Endothelial cell of umbilical vein (primary cell): ENCODE data around the gene PTPRK. TPM values are rescaled to one million over a fixed set of nuclear protein-coding genes. Genes with fewer than 3 reads are reported as not detected.

Experiments used
- BruUV-seq: library from RNA; stranded (reverse); fragments of 400-500 nt; replicated peaks from 2 replicates; lab custom pipeline; 2021; lab: Mats Ljungman, UMichigan
- CTCF ChIA-PET: fragments of 300-600, 350-600 bp; sonication (Branson Sonifier 250); formaldehyde crosslinking; loops from one replicate; lab custom pipeline; 2021; ENCODE audit warnings: antibody characterized with exemption, inconsistent platforms; lab: Charles Lee
- POLR2A ChIA-PET: fragments of 300-600, 350-600 bp; sonication (Branson Sonifier 250); formaldehyde crosslinking; loops from one replicate; lab custom pipeline; 2021; ENCODE audit warnings: antibody characterized with exemption, inconsistent platforms; lab: Charles Lee
- DNase-seq: peaks from one replicate; pipeline ENCODE4 v3.0.0-alpha.2; 2011; ENCODE audit warnings: low read depth, low spot score
- FAIRE-seq: peaks from 2 replicates; lab custom pipeline; 2011; peaks lifted over from hg19 to GRCh38; lab: Jason Lieb, UNC
- H2AFZ ChIP-seq: 2 replicates; pipeline ENCODE4 v1.6.0; 2012; ENCODE audit warnings: low read depth, low read length, control low read depth, inconsistent platforms
- H3K27ac ChIP-seq: 2 replicates; pipeline ENCODE4 v1.5.1; 2011; ENCODE audit warnings: low read depth, mild to moderate bottlenecking, control low read depth, low read length, moderate library complexity; ENCODE audit not compliant: insufficient read depth
- H3K27me3 ChIP-seq, 2 experiments: 2 replicates each; pipeline versions ENCODE4 v1.6.0 to v1.6.1; 2011; ENCODE audit warnings: low read length in 2 of 2, mixed read lengths in 1 of 2; ENCODE audit not compliant: control insufficient read depth in 2 of 2, insufficient read depth in 2 of 2
- H3K36me3 ChIP-seq, 2 experiments: 2 replicates in 1 of 2; 3 replicates in 1 of 2; pipeline ENCODE4 v1.5.1; 2011; ENCODE audit warnings: low read length in 2 of 2, mild to moderate bottlenecking in 1 of 2, moderate library complexity in 1 of 2; ENCODE audit not compliant: control insufficient read depth in 2 of 2, insufficient read depth in 2 of 2; ENCODE audit errors: extremely low read depth in 1 of 2
- H3K4me1 ChIP-seq: 3 replicates; pipeline ENCODE4 v1.5.1; 2011; ENCODE audit warnings: mild to moderate bottlenecking, low read length; ENCODE audit not compliant: control insufficient read depth, insufficient read depth; ENCODE audit errors: extremely low read depth
- H3K4me2 ChIP-seq: 2 replicates; pipeline ENCODE4 v1.6.1; 2011; ENCODE audit warnings: low read length, control low read depth, mixed read lengths; ENCODE audit not compliant: insufficient read depth
- H3K4me3 ChIP-seq, 3 experiments: fragments of 200-600 bp in 1 of 3; sonication (generic), shearing (Covaris generic) in 1 of 3; replicated peaks in 1 of 3; 2 replicates each; pipeline ENCODE4 v1.5.1; 2011 to 2016; ENCODE audit warnings: control low read depth in 3 of 3, low read length in 3 of 3, mild to moderate bottlenecking in 2 of 3, inconsistent platforms in 1 of 3, low read depth in 1 of 3, moderate library complexity in 1 of 3; ENCODE audit not compliant: insufficient read depth in 1 of 3
- H3K79me2 ChIP-seq: 2 replicates; pipeline ENCODE4 v1.6.0; 2012; ENCODE audit warnings: low read length, inconsistent platforms; ENCODE audit not compliant: control insufficient read depth, insufficient read depth
- H3K9ac ChIP-seq: replicated peaks from 2 replicates; pipeline ENCODE3; 2011; ENCODE audit warnings: low read length, control low read depth; ENCODE audit not compliant: insufficient read depth; ENCODE audit errors: extremely low read depth
- H3K9me1 ChIP-seq: replicated peaks from 3 replicates; pipeline ENCODE4 v1.6.0; 2011; ENCODE audit warnings: mild to moderate bottlenecking, low read length; ENCODE audit not compliant: control insufficient read depth, insufficient read depth; ENCODE audit errors: extremely low read depth
- H3K9me3 ChIP-seq: replicated peaks from 2 replicates; pipeline ENCODE4 v1.5.1; 2012; ENCODE audit warnings: low read length, inconsistent platforms; ENCODE audit not compliant: control insufficient read depth, insufficient read depth
- H4K20me1 ChIP-seq: replicated peaks from 2 replicates; pipeline ENCODE3; 2011; ENCODE audit warnings: mild to moderate bottlenecking, low read length; ENCODE audit not compliant: control insufficient read depth, insufficient read depth; ENCODE audit errors: extremely low read depth
- EZH2 ChIP-seq: IDR thresholded peaks from 2 replicates; pipeline ENCODE4 v1.6.1; 2012; ENCODE audit warnings: borderline replicate concordance, low read depth, mild to moderate bottlenecking, moderate library complexity, low read length, inconsistent platforms; ENCODE audit not compliant: severe bottlenecking
- FOS ChIP-seq: IDR thresholded peaks from 2 replicates; pipeline ENCODE4 v1.6.1; 2011; ENCODE audit warnings: mild to moderate bottlenecking, low read length, moderate library complexity, borderline replicate concordance; ENCODE audit not compliant: insufficient read depth
- GATA2 ChIP-seq: IDR thresholded peaks from 2 replicates; pipeline ENCODE4 v1.7.0; 2011; ENCODE audit warnings: low read depth, mild to moderate bottlenecking, moderate library complexity, mixed read lengths, low read length; ENCODE audit not compliant: insufficient read length, insufficient read depth
- JUN ChIP-seq: IDR thresholded peaks from 2 replicates; pipeline ENCODE4 v1.6.1; 2011; ENCODE audit warnings: borderline replicate concordance, low read depth; ENCODE audit not compliant: insufficient read length, insufficient read depth
- MYC ChIP-seq: IDR thresholded peaks from one replicate; pipeline ENCODE4 v1.6.1; 2011; ENCODE audit warnings: mild to moderate bottlenecking, low read depth, low read length
- POLR2A ChIP-seq: IDR thresholded peaks from 2 replicates; pipeline ENCODE4 v1.6.1; 2012; ENCODE audit warnings: low read depth, mild to moderate bottlenecking, control low read depth, low read length
- POLR2AphosphoS5 ChIP-seq: IDR thresholded peaks from 2 replicates; pipeline ENCODE4 v1.6.1; 2012; ENCODE audit warnings: low read depth, mild to moderate bottlenecking, control low read depth, low read length, moderate library complexity; ENCODE audit not compliant: insufficient read depth
- dilution Hi-C: fragments of 300-500 bp; cut with MboI; formaldehyde crosslinking; loops from one replicate; pipeline ENCODE4 v1.15.0; 2019; ENCODE audit warnings: low sequenced_read_pairs; ENCODE audit not compliant: extremely low pct_ligation_motif_present
- intact Hi-C: fragments of 100-400 bp; cut with micrococcal nuclease; formaldehyde crosslinking; loops from one replicate; pipeline ENCODE4 v1.10.0; 2022
- polyA plus RNA-seq, 4 experiments: library from polyadenylated mRNA; depleted of rRNA in 3 of 4; stranded (reverse) in 3 of 4; unstranded in 1 of 4; fragments of >200 nt; gene quantifications; 2 replicates each; pipeline versions ENCODE4 v1.2.1 to v1.2.3, GENCODE V29; 2011 to 2012; ENCODE audit warnings: missing spikeins in 1 of 4
- total RNA-seq: library from RNA; stranded (reverse); gene quantifications from 2 replicates; pipeline ENCODE4 v1.2.3, GENCODE V29; 2021
- TF ChIP-seq, protein P1 (sequence below): IDR thresholded peaks from 2 replicates; pipeline ENCODE4 v1.6.1; 2011; ENCODE audit not compliant: insufficient read depth, insufficient read length
- TF ChIP-seq, protein P2 (sequence below), 2 donors: IDR thresholded peaks; 1 replicate in 1 of 2; 2 replicates in 1 of 2; pipeline ENCODE4 v1.5.1; 2011; ENCODE audit warnings: low read length in 2 of 2, mild to moderate bottlenecking in 2 of 2, moderate library complexity in 2 of 2, control low read depth in 1 of 2, inconsistent platforms in 1 of 2, low read depth in 1 of 2; ENCODE audit not compliant: insufficient read depth in 1 of 2; ENCODE audit errors: extremely low read depth in 1 of 2

The PTPRK gene
- total and polyA plus RNA-seq, 2 donors (not counting 3 experiments of a cell fraction or from before 2014, with no cell fraction given), result 15.2 to 74.0 TPM

GRCh38 chr6:128111096-128111495 lies 409.3 kb downstream of the PTPRK start:
- Histone ChIP-seq H3K4me1 (no peaks in the 10 kb centered on the region), H3K4me3 (no peak overlapping the region), H3K36me3 (no peaks in the 10 kb centered on the region), H3K9me3 (no peaks in the 10 kb centered on the region), H3K27ac (no peak overlapping the region), H4K20me1 (no peaks in the 10 kb centered on the region), H3K9ac (no peak overlapping the region), H3K9me1 (no peaks in the 10 kb centered on the region), H3K79me2 (no peaks in the 10 kb centered on the region), H2AFZ (no peak overlapping the region), H3K27me3 (no peaks in the 10 kb centered on the region), H3K4me2 (no peak overlapping the region)
- FAIRE-seq, result no peak
- POLR2A ChIA-PET, result no interaction called here
- no TSS peak for BruUV-seq
- TF ChIP-seq, protein P1, sequence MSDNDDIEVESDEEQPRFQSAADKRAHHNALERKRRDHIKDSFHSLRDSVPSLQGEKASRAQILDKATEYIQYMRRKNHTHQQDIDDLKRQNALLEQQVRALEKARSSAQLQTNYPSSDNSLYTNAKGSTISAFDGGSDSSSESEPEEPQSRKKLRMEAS, result no peak
- no peak for TF ChIP-seq MYC
- TF ChIP-seq EZH2, result no peak
- no peak for TF ChIP-seq POLR2A
- no peak for TF ChIP-seq POLR2AphosphoS5
- TF ChIP-seq GATA2, result no peak
- intact Hi-C loops, result no loop called here
- CTCF ChIA-PET, result no interaction called here
- no peak for DNase-seq
- dilution Hi-C loops, result no loop called here

DNA sequence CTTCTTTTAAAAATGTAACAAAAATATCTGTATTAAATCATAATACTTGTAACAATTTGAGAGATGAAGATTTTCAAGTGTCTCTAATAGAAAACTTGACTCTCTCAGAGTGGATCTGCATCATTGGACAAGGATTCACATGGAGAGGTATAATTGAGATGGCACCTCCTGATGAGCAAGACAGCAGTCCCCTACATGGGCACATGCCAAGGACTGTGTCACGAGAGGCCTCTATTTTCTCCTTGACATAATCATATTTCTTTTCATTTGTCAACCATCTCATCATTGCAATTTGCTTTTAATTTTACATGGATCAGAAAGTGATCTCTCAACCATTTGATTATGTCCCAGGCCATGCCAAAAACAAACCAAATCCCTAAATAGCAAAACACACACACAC lies 412.7 kb downstream of the PTPRK start:
- no peak overlapping the region for H3K27ac ChIP-seq
- no peaks in the 10 kb centered on the region for H3K27me3 ChIP-seq
- H3K9me1 ChIP-seq, result no peaks in the 10 kb centered on the region
- no TSS peak for BruUV-seq
- FAIRE-seq, result no peak
- TF ChIP-seq MYC (no peak), JUN (no peak), FOS (no peak), POLR2A (no peak), EZH2 (no peak), GATA2 (no peak)
- TF ChIP-seq, protein P1, result no peak
- TF ChIP-seq, protein P2, sequence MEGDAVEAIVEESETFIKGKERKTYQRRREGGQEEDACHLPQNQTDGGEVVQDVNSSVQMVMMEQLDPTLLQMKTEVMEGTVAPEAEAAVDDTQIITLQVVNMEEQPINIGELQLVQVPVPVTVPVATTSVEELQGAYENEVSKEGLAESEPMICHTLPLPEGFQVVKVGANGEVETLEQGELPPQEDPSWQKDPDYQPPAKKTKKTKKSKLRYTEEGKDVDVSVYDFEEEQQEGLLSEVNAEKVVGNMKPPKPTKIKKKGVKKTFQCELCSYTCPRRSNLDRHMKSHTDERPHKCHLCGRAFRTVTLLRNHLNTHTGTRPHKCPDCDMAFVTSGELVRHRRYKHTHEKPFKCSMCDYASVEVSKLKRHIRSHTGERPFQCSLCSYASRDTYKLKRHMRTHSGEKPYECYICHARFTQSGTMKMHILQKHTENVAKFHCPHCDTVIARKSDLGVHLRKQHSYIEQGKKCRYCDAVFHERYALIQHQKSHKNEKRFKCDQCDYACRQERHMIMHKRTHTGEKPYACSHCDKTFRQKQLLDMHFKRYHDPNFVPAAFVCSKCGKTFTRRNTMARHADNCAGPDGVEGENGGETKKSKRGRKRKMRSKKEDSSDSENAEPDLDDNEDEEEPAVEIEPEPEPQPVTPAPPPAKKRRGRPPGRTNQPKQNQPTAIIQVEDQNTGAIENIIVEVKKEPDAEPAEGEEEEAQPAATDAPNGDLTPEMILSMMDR (IDR thresholded peaks at IDR 0.05; ENCODE audit: extremely low read depth in 1 of 2, insufficient read depth in 1 of 2, low read depth in 1 of 2, low read length in 2 of 2), result no peak
- H3K4me1 ChIP-seq, result no peaks in the 10 kb centered on the region
- intact Hi-C loops, result no loop called here
- H3K9ac ChIP-seq, result no peak overlapping the region
- ChIA-PET POLR2A (no interaction called here), CTCF (no interaction called here)
- no peaks in the 10 kb centered on the region for H3K36me3 ChIP-seq
- no peak overlapping the region for H3K4me2 ChIP-seq
- no peak for DNase-seq
- H2AFZ ChIP-seq, result no peak overlapping the region
- H4K20me1 ChIP-seq, result no peaks in the 10 kb centered on the region
- H3K4me3 ChIP-seq, result no peak overlapping the region
- H3K9me3 ChIP-seq, result no peaks in the 10 kb centered on the region
- H3K79me2 ChIP-seq, result no peaks in the 10 kb centered on the region
- dilution Hi-C loops, result no loop called here
